Right lobe of liver (tissue), 6 donors: Measurements from ENCODE around the gene COL6A1. TPM values are rescaled to one million over a fixed set of nuclear protein-coding genes. Genes with fewer than 3 reads are reported as not detected.
A peak's percentile ranks its signal among the peaks of the same experiment; 100 is the strongest.

Source experiments
- ATAC-seq, 4 donors: fragments of 200-7000 bp; cut with Tn5 transposase; one replicate each; pipeline ENCODE4 v1.9.1; 2020; ENCODE audit warnings: mild to moderate bottlenecking in 4 of 4, moderate library complexity in 4 of 4
- DNase-seq, 3 donors: peaks; one replicate each; pipeline ENCODE4 v3.0.0-alpha.2; 2020
- H3K27ac ChIP-seq, 3 donors: fragments of 200-600 bp; one replicate each; pipeline ENCODE4 v1.8.0; 2022
- H3K27me3 ChIP-seq, 2 donors: fragments of 200-600 bp; one replicate each; pipeline ENCODE4 v1.8.0; 2022
- H3K36me3 ChIP-seq, 4 donors: fragments of 200-600 bp; sonication (generic) in 1 of 4; one replicate each; pipeline versions ENCODE4 v1.5.1 to v1.8.0; 2017 to 2022; ENCODE audit warnings: control low read depth in 1 of 4
- H3K4me1 ChIP-seq, 4 donors: fragments of 200-600 bp; sonication (generic) in 1 of 4; one replicate each; pipeline versions ENCODE4 v1.5.1 to v1.8.0; 2017 to 2022; ENCODE audit warnings: control low read depth in 1 of 4
- H3K4me3 ChIP-seq, 3 donors: fragments of 200-600 bp; one replicate each; pipeline ENCODE4 v1.8.0; 2022
- H3K9me3 ChIP-seq, 4 donors: fragments of 200-600 bp; sonication (generic) in 1 of 4; one replicate each; pipeline versions ENCODE4 v1.5.1 to v1.8.0; 2017 to 2022; ENCODE audit warnings: control low read depth in 1 of 4
- CTCF ChIP-seq, 4 donors: fragments of 200-600 bp in 3 of 4; fragments of 450-650 bp in 1 of 4; IDR thresholded peaks; one replicate each; pipeline versions ENCODE4 v1.5.1 to v1.8.0; 2016 to 2022; ENCODE audit warnings: antibody characterized with exemption in 4 of 4, mild to moderate bottlenecking in 2 of 4
- POLR2A ChIP-seq: fragments of 450-650 bp; IDR thresholded peaks from one replicate; pipeline ENCODE4 v1.6.1; 2017; ENCODE audit warnings: antibody characterized with exemption, mild to moderate bottlenecking
- WGBS: methylation state at CpG from one replicate; pipeline ENCODE4 v1.1.6; 2018; ENCODE audit warnings: low coverage, low lambda C conversion rate; ENCODE audit not compliant: insufficient coverage; ENCODE audit errors: missing lambda C conversion rate; 5-methylcytosine and 5-hydroxymethylcytosine counted together
- intact Hi-C, 2 donors: fragments of 100-400 bp; cut with DNase I; formaldehyde crosslinking; loops; one replicate each; pipeline versions ENCODE4 v1.11.2 to v1.14.1; 2022
- total RNA-seq, 6 experiments: library from RNA; depleted of rRNA in 2 of 6; stranded (reverse); fragments of >200 nt in 2 of 6; fragmentation: NEBNext Ultra II Directional in 3 of 6; extraction: Animal tissue kit (Norgen Biotek cat#: 25700) in 3 of 6; gene quantifications; one replicate each; pipeline versions ENCODE4 v1.1.0 to v1.2.4, GENCODE V29; 2016 to 2023
- donor health status: DM: no; HTN: yes; CAD: no.
- donor health status: DM: no; HTN: no; CAD: no.
- donor health status: DM: no; HTN: no; CAD: no.
- donor health status: DM: no; HTN: yes; CAD: no.
- donor health status: DM: no; HTN: yes; CAD: no.

The COL6A1 gene
- total RNA-seq, 6 experiments from 2014 or later = 28.2 to 79.9 (median 51.1) TPM

- H3K9me3 ChIP-seq = no peaks in the 10 kb centered on the region
- ATAC-seq (no peak), DNase-seq (no peak)
- no peaks in the 10 kb centered on the region for H3K27me3 ChIP-seq
- intact Hi-C loops = no loop called here
- H3K4me1 ChIP-seq = peaks cover 0 to 4% (median 2%) of the 10 kb centered on the region in 4 donors
- no peak overlapping the region for H3K27ac ChIP-seq
- TF ChIP-seq CTCF (IDR thresholded peaks at IDR 0.05) (no peak), POLR2A (no peak)
- no peaks in the 10 kb centered on the region for H3K36me3 ChIP-seq
- no peak overlapping the region for H3K4me3 ChIP-seq
- WGBS = 78% methylated on average over 1 of the region's 3 CpGs
Measured at GRCh38 chr21:45984584-45985095, 3.1 kb downstream of the COL6A1 start.

GRCh38 chr21:45985471-45986315 is 4.1 kb downstream of the COL6A1 start:
- peak; percentile 17 to 52 (median 43) for DNase-seq
- Histone ChIP-seq H3K4me1 (peaks cover 0 to 4% (median 2%) of the 10 kb centered on the region in 4 donors), H3K9me3 (no peaks in the 10 kb centered on the region), H3K36me3 (no peaks in the 10 kb centered on the region), H3K27ac (no peak overlapping the region), H3K4me3 (no peak overlapping the region), H3K27me3 (no peaks in the 10 kb centered on the region)
- no peak for ATAC-seq
- intact Hi-C loops = no loop called here
- WGBS = 74% methylated on average over 5 of the region's 37 CpGs
- TF ChIP-seq POLR2A (no peak), CTCF (IDR thresholded peaks at IDR 0.05) (no peak)

GRCh38 chr21:45986316-45987051 is 4.9 kb downstream of the COL6A1 start:
- Histone ChIP-seq H3K27me3 (no peaks in the 10 kb centered on the region), H3K36me3 (no peaks in the 10 kb centered on the region), H3K4me1 (peaks cover 0 to 4% (median 2%) of the 10 kb centered on the region in 4 donors), H3K9me3 (no peaks in the 10 kb centered on the region), H3K27ac (no peak overlapping the region), H3K4me3 (no peak overlapping the region)
- no peak for ATAC-seq
- TF ChIP-seq POLR2A (no peak), CTCF (IDR thresholded peaks at IDR 0.05) (no peak)
- intact Hi-C loops = no loop called here
- 85% methylated on average over 7 of the region's 36 CpGs for WGBS
- DNase-seq = peak in 2 of 3 donors; percentile 19 to 39

GRCh38 chr21:45987121-45987711 is 5.6 kb downstream of the COL6A1 start:
- no peaks in the 10 kb centered on the region for H3K27me3 ChIP-seq
- no peak for TF ChIP-seq CTCF (IDR thresholded peaks at IDR 0.05)
- TF ChIP-seq POLR2A = no peak
- ATAC-seq (no peak), DNase-seq (peak in 2 of 3 donors; percentile 15 to 41)
- no peak overlapping the region for H3K27ac ChIP-seq
- intact Hi-C loops = no loop called here
- peaks cover 0 to 4% (median 0%) of the 10 kb centered on the region in 4 donors for H3K4me1 ChIP-seq
- H3K36me3 ChIP-seq = no peaks in the 10 kb centered on the region
- H3K4me3 ChIP-seq = no peak overlapping the region
- WGBS = 80% methylated on average over 21 of the region's 29 CpGs
- H3K9me3 ChIP-seq = no peaks in the 10 kb centered on the region
